Keratinocyte (primary cell): ENCODE data around the gene CDK5RAP3. TPM values are rescaled to one million over a fixed set of nuclear protein-coding genes. Genes with fewer than 3 reads are reported as not detected.

Source experiments
- DNase-seq: peaks from one replicate; pipeline ENCODE4 v3.0.0-alpha.2; 2011; ENCODE audit warnings: low read depth, missing footprints, low spot score
- FAIRE-seq: peaks from 2 replicates; lab custom pipeline; 2011; peaks lifted over from hg19 to GRCh38; lab: Jason Lieb, UNC
- H2AFZ ChIP-seq: 2 replicates; pipeline ENCODE4 v1.6.0; 2012; ENCODE audit warnings: low read length, control low read depth, inconsistent platforms; ENCODE audit not compliant: control insufficient read depth
- H3K27ac ChIP-seq: 2 replicates; pipeline ENCODE4 v1.5.1; 2011; ENCODE audit warnings: low read length; ENCODE audit not compliant: control insufficient read depth, insufficient read depth
- H3K27me3 ChIP-seq: 3 replicates; pipeline ENCODE4 v1.6.0; 2011; ENCODE audit warnings: low read length; ENCODE audit not compliant: control insufficient read depth, insufficient read depth; ENCODE audit errors: extremely low read depth
- H3K36me3 ChIP-seq, 2 experiments: 2 replicates in 1 of 2; 3 replicates in 1 of 2; pipeline ENCODE4 v1.5.1; 2011; ENCODE audit warnings: low read length in 2 of 2, mild to moderate bottlenecking in 1 of 2; ENCODE audit not compliant: control insufficient read depth in 2 of 2, insufficient read depth in 2 of 2; ENCODE audit errors: extremely low read depth in 1 of 2
- H3K4me1 ChIP-seq: 3 replicates; pipeline ENCODE4 v1.5.1; 2011; ENCODE audit warnings: low read length; ENCODE audit not compliant: control insufficient read depth, insufficient read depth; ENCODE audit errors: extremely low read depth
- H3K4me2 ChIP-seq: 3 replicates; pipeline ENCODE4 v1.6.0; 2011; ENCODE audit warnings: low read depth, low read length; ENCODE audit not compliant: control insufficient read depth, insufficient read depth; ENCODE audit errors: extremely low read depth
- H3K4me3 ChIP-seq, 3 experiments: fragments of 200-600 bp in 1 of 3; sonication (generic) in 1 of 3; 2 replicates in 2 of 3; 3 replicates in 1 of 3; pipeline ENCODE4 v1.5.1; 2011 to 2016; ENCODE audit warnings: low read length in 3 of 3, mild to moderate bottlenecking in 3 of 3, control low read depth in 2 of 3, inconsistent platforms in 1 of 3, low read depth in 1 of 3, mixed read lengths in 1 of 3, mixed run types in 1 of 3, moderate library complexity in 1 of 3; ENCODE audit not compliant: control insufficient read depth in 2 of 3, insufficient read depth in 2 of 3; ENCODE audit errors: extremely low read depth in 1 of 3
- H3K79me2 ChIP-seq: 2 replicates; pipeline ENCODE4 v1.6.0; 2012; ENCODE audit warnings: low read length; ENCODE audit not compliant: control insufficient read depth, insufficient read depth
- H3K9ac ChIP-seq: 3 replicates; pipeline ENCODE4 v1.6.0; 2011; ENCODE audit warnings: low read length; ENCODE audit not compliant: control insufficient read depth, insufficient read depth; ENCODE audit errors: extremely low read depth
- H3K9me1 ChIP-seq: 3 replicates; pipeline ENCODE4 v1.6.0; 2011; ENCODE audit warnings: low read length; ENCODE audit not compliant: control insufficient read depth, insufficient read depth; ENCODE audit errors: extremely low read depth
- H3K9me3 ChIP-seq: 2 replicates; pipeline ENCODE4 v1.5.1; 2012; ENCODE audit warnings: low read depth, low read length; ENCODE audit not compliant: control insufficient read depth
- H4K20me1 ChIP-seq: 3 replicates; pipeline ENCODE4 v1.6.0; 2011; ENCODE audit warnings: low read length; ENCODE audit not compliant: control insufficient read depth, insufficient read depth; ENCODE audit errors: extremely low read depth
- CTCF ChIP-seq, 3 experiments: IDR thresholded peaks in 1 of 3; conservative IDR thresholded peaks in 1 of 3; optimal IDR thresholded peaks in 1 of 3; 2 replicates in 2 of 3; 3 replicates in 1 of 3; pipeline versions ENCODE3 to v1.5.1; 2011; ENCODE audit warnings: low read length in 3 of 3, mild to moderate bottlenecking in 3 of 3, moderate library complexity in 2 of 3, control low read depth in 1 of 3, inconsistent platforms in 1 of 3; ENCODE audit not compliant: insufficient read depth in 2 of 3; ENCODE audit errors: extremely low read depth in 1 of 3
- EZH2 ChIP-seq: IDR thresholded peaks from one replicate; pipeline ENCODE4 v1.6.1; 2012; ENCODE audit warnings: inconsistent platforms, mild to moderate bottlenecking, low read length, moderate library complexity
- dilution Hi-C: fragments of 300-500 bp; cut with MboI; formaldehyde crosslinking; loops from one replicate; pipeline ENCODE4 v1.7.0; 2020; ENCODE audit warnings: low sequenced_read_pairs; ENCODE audit not compliant: extremely low pct_ligation_motif_present
- polyA plus RNA-seq, 5 experiments: library from polyadenylated mRNA; depleted of rRNA in 3 of 5; stranded (reverse) in 3 of 5; stranded (forward) in 1 of 5; unstranded in 1 of 5; fragments of >200 nt; gene quantifications; 1 replicate in 1 of 5; 2 replicates in 3 of 5; 3 replicates in 1 of 5; pipeline versions ENCODE4 v1.2.1 to v1.2.3, GENCODE V29; 2011 to 2012; ENCODE audit warnings: missing spikeins in 2 of 5, low read depth in 1 of 5, low replicate concordance in 1 of 5

CDK5RAP3 gene
- polyA plus RNA-seq, 1 donor (not counting 4 experiments of a cell fraction or from before 2014, with no cell fraction given) = 63.9 TPM

- no peaks in the 10 kb centered on the region for H3K27me3 ChIP-seq
- FAIRE-seq = no peak
Measured at GRCh38 chr17:47993964-47994363, 23.1 kb downstream of the CDK5RAP3 start.

GRCh38 chr17:47994724-47995123, 23.8 kb downstream of the CDK5RAP3 start:
- Histone ChIP-seq H2AFZ (no peak overlapping the region), H3K9me3 (no peaks in the 10 kb centered on the region), H3K4me2 (no peak overlapping the region), H4K20me1 (no peaks in the 10 kb centered on the region), H3K36me3 (no peaks in the 10 kb centered on the region), H3K27ac (no peak overlapping the region), H3K4me1 (no peaks in the 10 kb centered on the region), H3K27me3 (no peaks in the 10 kb centered on the region), H3K79me2 (no peaks in the 10 kb centered on the region), H3K9ac (no peak overlapping the region), H3K4me3 (no peak overlapping the region), H3K9me1 (no peaks in the 10 kb centered on the region)
- no peak for TF ChIP-seq CTCF (optimal IDR thresholded peaks at IDR 0.05 in 1 of 3, IDR thresholded peaks at IDR 0.05 in 1 of 3, conservative IDR thresholded peaks at IDR 0.05 in 1 of 3; ENCODE audit: extremely low read depth in 1 of 3, insufficient read depth in 2 of 3, low read length in 3 of 3)
- no peak for TF ChIP-seq EZH2
- FAIRE-seq (no peak), DNase-seq (no peak)
- dilution Hi-C loops = no loop called here

More at GRCh38 chr17:47993964-47994363, 23.1 kb downstream of the CDK5RAP3 start:
- no peaks in the 10 kb centered on the region for H4K20me1 ChIP-seq
- no peak overlapping the region for H3K4me3 ChIP-seq
- H3K36me3 ChIP-seq = no peaks in the 10 kb centered on the region
- dilution Hi-C loops = no loop called here
- no peak overlapping the region for H3K4me2 ChIP-seq
- no peak overlapping the region for H3K9ac ChIP-seq
- H3K79me2 ChIP-seq = no peaks in the 10 kb centered on the region
- no peak for DNase-seq
- no peaks in the 10 kb centered on the region for H3K4me1 ChIP-seq
- no peak overlapping the region for H3K27ac ChIP-seq
- H2AFZ ChIP-seq = no peak overlapping the region
- H3K9me3 ChIP-seq = no peaks in the 10 kb centered on the region
- TF ChIP-seq CTCF (optimal IDR thresholded peaks at IDR 0.05 in 1 of 3, IDR thresholded peaks at IDR 0.05 in 1 of 3, conservative IDR thresholded peaks at IDR 0.05 in 1 of 3; ENCODE audit: extremely low read depth in 1 of 3, insufficient read depth in 2 of 3, low read length in 3 of 3) (no peak), EZH2 (no peak)
- H3K9me1 ChIP-seq = no peaks in the 10 kb centered on the region
